WERI-Rb-1 (cell line): Measurements from ENCODE around the gene CDC14B.

ENCODE experiments used
- DNase-seq: peaks from one replicate; pipeline ENCODE4 v3.0.0-alpha.2; 2020
- H3K27ac ChIP-seq: fragments of 250-450 bp; sonication (Bioruptor Pico); 2 replicates; pipeline ENCODE4 v1.5.1; 2020; ENCODE audit warnings: mild to moderate bottlenecking, moderate library complexity
- H3K27me3 ChIP-seq: fragments of 250-450 bp; sonication (Bioruptor Pico); 2 replicates; pipeline ENCODE4 v1.5.1; 2021; ENCODE audit warnings: mild to moderate bottlenecking, low read depth, moderate library complexity; ENCODE audit not compliant: insufficient read depth, severe bottlenecking
- H3K36me3 ChIP-seq: fragments of 250-450 bp; sonication (Bioruptor Pico); 2 replicates; pipeline ENCODE4 v1.5.1; 2020; ENCODE audit warnings: mild to moderate bottlenecking, moderate library complexity
- H3K4me3 ChIP-seq: 2 replicates; pipeline ENCODE4 v1.5.1; 2011; ENCODE audit warnings: low read depth, mild to moderate bottlenecking, control low read depth, low read length
- H3K9me3 ChIP-seq: fragments of 250-450 bp; sonication (Bioruptor Pico); 2 replicates; pipeline ENCODE4 v1.5.1; 2021; ENCODE audit warnings: mild to moderate bottlenecking, moderate library complexity; ENCODE audit not compliant: severe bottlenecking
- TF ChIP-seq, protein P1 (sequence below): IDR thresholded peaks from 2 replicates; pipeline ENCODE4 v1.5.1; 2011; ENCODE audit warnings: low read depth, mild to moderate bottlenecking, control low read depth, inconsistent platforms, low read length

The CDC14B gene

DNA sequence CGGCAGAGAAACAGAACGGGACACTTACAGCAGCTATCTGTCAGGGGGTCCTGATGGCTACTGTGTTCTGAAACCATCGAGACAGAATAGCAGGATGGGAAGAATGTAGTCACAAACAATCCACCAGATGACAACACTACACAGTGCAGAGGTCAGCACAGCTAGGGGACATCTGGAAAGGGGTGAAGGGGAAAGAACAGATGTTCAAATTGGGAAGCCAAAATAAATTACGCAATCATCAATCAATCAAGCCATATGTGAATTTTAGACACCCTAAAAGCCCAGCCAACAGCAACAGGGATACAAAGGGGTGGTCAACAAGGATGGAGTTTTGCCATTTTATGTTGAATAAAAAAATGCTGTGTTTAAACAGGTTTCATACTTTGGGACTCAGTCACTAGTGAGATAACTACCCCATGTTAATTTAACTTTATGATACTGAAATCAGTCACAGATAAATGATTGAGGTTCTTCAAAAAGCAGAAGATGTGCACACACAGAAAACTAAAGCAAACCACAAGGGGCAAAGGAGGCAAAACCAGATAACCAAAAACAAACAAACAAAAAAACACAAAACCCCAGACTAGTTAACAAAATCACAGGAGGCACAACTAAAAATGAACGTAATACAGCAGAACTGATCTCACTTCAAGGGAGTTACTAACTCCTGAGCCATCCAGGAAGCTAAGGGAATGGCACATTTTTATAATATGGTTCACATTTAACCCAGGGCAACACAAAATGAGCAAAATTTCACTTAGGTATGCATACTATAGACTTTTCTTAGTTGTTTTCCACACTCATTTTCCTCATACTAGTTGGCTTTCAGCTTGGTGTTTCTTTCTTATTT is 103.8 kb downstream of the CDC14B start:
- Histone ChIP-seq H3K27ac (no peak overlapping the region), H3K36me3 (peaks cover 15% of the 10 kb centered on the region), H3K9me3 (no peaks in the 10 kb centered on the region), H3K4me3 (no peak overlapping the region), H3K27me3 (no peaks in the 10 kb centered on the region)
- TF ChIP-seq, protein P1, sequence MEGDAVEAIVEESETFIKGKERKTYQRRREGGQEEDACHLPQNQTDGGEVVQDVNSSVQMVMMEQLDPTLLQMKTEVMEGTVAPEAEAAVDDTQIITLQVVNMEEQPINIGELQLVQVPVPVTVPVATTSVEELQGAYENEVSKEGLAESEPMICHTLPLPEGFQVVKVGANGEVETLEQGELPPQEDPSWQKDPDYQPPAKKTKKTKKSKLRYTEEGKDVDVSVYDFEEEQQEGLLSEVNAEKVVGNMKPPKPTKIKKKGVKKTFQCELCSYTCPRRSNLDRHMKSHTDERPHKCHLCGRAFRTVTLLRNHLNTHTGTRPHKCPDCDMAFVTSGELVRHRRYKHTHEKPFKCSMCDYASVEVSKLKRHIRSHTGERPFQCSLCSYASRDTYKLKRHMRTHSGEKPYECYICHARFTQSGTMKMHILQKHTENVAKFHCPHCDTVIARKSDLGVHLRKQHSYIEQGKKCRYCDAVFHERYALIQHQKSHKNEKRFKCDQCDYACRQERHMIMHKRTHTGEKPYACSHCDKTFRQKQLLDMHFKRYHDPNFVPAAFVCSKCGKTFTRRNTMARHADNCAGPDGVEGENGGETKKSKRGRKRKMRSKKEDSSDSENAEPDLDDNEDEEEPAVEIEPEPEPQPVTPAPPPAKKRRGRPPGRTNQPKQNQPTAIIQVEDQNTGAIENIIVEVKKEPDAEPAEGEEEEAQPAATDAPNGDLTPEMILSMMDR = no peak
- no peak for DNase-seq

DNA sequence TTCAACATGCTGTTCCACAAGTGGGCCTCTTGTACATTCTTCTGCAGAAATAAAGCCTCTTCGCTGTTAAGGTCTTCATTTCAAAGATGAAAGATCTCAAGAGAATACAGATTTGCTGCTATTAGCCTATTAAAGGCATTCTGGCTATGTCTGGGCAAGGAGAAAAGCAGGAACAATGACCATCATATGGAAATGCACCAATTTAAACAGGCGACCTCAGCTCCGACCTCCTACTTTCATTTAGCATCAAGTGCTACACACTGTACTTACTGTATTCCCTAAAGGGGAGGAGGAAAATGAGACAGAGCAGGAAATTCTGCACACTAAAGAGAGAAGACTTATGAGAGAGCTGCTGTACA is 104.9 kb downstream of the CDC14B start:
- peaks cover 15% of the 10 kb centered on the region for H3K36me3 ChIP-seq
- H3K4me3 ChIP-seq = no peak overlapping the region
- H3K9me3 ChIP-seq = no peaks in the 10 kb centered on the region
- no peaks in the 10 kb centered on the region for H3K27me3 ChIP-seq
- TF ChIP-seq, protein P1 = no peak
- no peak for DNase-seq
- no peak overlapping the region for H3K27ac ChIP-seq

DNA sequence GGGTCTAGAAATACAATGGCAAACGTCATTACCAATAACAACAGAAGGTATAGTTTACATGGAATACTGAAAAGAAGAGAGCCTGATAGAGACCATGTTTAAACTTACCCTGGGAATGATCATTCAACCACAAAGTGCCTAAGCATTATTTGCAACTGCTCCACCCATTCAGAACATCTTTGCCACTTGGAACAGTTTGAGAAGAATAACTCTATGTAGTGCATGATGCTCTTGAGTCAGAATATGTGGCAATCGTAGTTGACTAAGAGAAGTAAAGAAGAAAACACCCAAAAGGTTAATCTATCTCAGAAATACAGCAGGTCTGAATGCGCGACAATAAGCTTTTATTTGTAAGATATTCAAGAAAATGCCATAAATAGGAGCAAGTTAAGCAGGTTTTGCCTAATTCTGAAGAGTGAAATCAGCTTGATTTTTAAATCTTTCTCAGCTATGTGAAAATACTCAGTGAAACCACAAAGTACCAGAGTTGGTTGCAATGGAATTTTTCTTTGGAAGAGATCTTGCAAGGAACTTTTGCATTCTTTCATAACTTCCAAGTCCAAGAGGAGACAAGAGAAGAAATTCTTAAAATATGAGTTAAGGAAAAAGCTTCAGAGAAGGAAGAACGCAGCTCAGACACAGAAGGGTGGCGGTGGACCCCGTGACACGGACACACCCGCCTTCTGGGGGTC is 105.4 kb downstream of the CDC14B start:
- Histone ChIP-seq H3K4me3 (no peak overlapping the region), H3K36me3 (peaks cover 15% of the 10 kb centered on the region), H3K27me3 (no peaks in the 10 kb centered on the region), H3K9me3 (no peaks in the 10 kb centered on the region), H3K27ac (no peak overlapping the region)
- TF ChIP-seq, protein P1 = no peak
- DNase-seq = no peak

DNA sequence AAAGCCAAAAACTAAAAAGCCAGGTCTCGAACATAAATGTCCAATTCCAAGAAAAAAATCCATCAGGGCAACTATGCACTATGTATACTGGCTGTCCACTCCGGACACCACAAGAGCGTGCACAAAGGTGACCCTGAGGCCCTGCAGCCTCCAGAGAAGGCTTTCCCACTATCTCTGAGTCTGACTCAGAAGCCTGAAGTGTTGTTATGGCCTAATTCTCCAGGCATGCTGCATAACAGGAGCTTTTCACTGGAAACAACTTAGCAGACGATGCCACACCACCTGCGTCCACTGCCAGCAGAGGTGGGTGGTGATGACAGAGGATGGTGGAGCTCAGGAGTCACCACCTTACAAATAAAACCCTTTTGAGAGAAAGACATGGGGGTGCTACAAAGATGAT is 106.0 kb downstream of the CDC14B start:
- no peaks in the 10 kb centered on the region for H3K27me3 ChIP-seq
- no peak overlapping the region for H3K27ac ChIP-seq
- DNase-seq = no peak
- H3K9me3 ChIP-seq = no peaks in the 10 kb centered on the region
- TF ChIP-seq, protein P1 = no peak
- H3K4me3 ChIP-seq = no peak overlapping the region
- peaks cover 11% of the 10 kb centered on the region for H3K36me3 ChIP-seq

DNA sequence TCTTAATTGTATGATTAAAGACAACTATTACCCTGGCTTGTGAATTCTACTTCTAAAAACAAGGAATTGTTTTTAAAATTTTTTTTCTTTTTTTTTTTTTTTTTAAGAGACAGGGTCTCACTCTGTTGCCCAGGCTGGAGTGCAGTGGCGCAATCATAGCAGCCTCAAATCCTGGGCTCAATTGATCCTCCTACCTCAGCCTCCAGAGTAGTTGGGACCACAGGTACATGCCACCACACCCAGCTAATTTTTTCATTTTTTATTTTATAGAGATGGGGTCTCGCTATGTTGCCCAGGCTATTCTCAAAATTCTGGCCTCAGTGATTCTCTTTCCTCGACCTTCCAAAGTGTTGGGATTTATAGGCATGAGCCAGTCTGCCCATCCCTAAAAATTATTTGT is 107.4 kb downstream of the CDC14B start:
- H3K4me3 ChIP-seq = no peak overlapping the region
- no peak for DNase-seq
- no peak overlapping the region for H3K27ac ChIP-seq
- H3K27me3 ChIP-seq = no peaks in the 10 kb centered on the region
- peaks cover 10% of the 10 kb centered on the region for H3K36me3 ChIP-seq
- TF ChIP-seq, protein P1 = no peak
- no peaks in the 10 kb centered on the region for H3K9me3 ChIP-seq
